ENCODE results near the gene SAMD4A.

Gene SAMD4A

DNA sequence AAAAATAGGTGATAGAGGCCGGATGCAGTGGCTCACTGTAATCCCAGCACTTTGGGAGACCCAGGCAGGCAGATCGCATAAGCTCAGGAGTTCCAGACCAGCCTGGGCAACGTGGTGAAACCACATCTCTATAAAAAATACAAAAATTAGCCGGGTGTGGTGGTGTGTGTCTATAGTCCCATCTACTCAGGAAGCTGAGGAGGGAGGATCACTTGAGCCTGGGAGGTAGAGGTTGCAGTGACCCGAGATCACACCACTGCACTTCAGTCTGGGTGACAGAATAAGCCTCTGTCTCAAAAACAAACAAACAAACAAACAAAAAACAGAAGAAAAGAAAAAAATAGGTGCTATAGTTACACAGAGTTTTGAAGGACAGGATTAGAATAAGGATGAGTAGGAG, 142.1 kb downstream of the SAMD4A start:
- DNase-seq: no peak

DNA sequence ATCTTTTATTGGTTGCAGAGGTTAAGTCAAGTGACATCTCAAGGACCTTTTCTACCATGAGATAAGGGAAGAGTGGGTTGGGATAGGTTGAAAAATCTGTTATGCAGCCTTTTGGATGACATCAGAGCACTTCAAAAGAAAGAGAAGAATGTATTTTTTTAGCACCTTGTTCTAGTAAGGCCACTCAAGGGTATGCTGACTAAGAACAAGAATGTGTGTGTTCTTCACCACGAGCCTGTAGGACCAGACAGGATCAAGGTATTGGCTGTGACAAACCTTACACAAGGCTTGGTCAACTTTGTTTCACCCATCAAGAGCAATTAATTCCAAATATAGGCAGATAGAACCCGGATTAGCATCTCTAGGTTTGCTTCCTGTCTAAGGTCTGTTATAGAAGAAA, 142.5 kb downstream of the SAMD4A start:
- DNase-seq: no peak

DNA sequence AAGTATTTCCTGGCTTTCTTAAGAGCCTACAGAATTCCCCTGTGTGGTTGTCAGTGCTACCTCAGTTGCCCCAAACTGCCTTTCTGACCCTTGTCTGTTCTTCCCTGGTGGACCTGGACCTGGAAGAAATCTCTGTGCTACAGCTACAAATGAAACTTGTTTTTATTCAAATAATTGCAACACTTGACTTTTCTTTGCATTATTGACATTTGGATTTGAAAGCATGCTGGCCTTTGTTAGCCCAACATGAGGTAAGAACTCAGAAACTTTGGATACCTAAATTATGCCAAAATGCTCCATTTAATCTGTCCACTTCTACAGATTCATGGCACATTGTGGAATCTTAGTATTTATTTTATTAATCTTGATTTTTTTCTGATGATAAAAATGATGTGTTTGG, 142.9 kb downstream of the SAMD4A start:
- DNase-seq: no peak

DNA sequence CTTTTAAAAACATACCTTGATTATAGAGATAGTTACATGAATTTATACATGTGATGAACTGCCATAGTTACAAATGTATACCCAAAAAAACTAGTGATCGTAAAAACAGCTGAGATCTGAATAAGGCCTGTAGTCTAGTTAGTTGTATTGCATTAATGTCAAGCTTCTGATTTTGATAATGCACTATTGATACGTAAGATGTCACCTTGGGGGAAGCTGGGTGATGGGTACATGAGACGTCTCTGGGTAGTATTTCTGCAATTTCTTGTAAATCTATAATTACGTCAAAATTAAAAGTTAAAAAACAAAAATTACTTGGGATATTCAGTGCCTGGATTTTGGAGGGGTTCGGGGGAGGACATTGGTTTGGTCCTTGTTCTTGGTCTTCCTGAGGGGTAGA, 144.4 kb downstream of the SAMD4A start:
- DNase-seq: no peak

DNA sequence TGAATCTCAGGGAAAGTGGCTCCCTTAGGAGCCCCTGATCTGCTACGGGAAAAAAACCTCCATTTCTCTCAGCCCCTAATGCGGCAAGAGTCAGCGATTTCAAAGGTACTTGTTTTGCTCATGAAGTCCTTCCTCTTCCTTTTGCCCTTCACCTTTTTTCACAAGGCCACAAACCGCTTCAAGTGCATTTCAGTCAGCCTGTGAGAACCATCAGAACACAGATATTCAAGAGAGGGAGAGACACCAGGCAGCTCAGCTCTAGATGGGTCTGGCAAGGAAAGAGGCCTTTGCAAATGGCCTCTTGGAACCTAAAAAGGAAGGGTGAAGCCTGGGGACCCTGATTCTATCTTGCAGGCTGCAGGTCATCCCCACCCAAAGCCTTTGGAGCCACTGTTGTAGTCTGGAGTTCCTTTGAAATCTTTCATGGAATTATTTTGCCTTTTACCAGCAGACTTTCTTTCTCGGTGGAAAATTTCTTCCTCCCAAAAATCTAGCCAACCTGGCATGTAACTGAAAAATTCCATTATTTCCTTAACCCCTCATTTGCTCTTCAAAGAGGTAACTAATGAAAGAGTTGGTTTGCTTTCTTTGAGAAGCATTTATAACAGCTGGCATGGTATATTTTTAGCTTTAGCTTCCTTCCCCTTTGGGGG, 145.0 kb downstream of the SAMD4A start:
- no peak for DNase-seq

DNA sequence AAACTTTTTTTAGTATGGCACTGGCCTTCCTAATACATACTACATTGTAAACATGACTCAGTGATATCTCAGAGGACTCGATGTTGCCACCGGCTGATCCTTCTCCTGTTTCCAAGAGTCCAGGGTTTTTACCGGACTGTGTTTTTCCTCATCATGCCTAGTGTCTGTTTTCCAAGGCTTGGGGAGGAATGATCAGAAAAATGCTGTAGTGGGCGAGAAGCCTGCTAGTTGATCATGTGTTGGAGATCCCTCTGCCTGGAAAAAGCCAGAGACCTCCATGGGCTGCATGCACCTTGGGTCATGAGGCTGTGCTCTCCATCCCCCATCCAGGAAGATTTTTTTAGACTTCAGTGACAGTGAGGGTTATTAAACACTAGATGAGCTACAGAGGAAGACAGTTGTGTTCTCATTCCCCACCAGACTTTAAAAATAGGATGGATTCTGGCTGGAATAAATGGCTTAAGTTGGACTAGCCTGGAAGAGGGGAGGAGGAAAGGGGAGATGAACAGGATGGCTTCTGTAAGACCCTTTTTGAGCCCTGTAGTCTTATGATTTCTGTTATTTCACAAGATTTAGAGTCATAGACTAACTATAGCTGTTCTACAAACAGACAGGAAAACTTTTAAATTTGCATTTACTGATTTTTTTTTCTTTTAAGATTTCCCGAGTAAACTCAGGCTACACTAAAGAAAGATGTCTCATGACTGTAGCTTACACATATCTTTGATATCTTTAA, 145.7 kb downstream of the SAMD4A start:
- no peak for DNase-seq

DNA sequence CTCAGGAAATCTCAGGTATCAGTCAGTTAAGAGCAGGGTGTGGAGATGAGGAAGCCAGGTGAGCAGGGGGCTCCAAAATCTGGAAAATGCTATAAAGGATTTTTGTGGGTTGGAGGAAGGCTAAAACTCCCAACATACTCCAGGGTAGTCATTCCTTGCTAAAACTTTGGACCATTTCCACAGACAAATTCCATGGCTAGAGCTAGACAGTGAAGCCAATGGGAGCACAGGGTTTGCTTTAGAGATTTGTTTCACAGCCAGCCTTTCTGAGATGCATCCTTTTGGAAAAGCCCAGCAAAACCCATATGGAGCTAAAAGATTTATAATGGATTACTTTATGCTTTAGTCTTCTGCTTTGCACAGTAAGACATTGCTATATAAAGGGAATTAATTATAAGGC, 146.5 kb downstream of the SAMD4A start:
- no peak for DNase-seq

DNA sequence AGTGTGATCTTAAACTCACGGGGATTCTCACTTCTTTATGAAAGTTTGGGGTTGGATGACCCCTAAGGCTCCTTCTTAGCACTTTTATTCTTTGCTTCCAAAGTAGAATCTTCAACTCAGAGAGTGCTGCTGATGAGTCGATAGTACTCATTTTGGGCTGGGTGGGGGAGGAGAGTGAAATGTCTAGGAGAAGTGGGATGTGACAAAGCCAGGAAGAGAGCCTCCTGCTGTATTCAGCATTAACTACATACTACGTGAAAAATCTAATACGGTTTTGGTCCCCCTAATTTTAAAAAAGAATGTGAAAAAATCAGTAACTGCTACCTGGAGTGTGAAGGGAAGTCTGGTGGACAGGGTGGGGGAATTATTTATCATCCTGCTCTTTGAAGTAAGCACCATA, 148.3 kb downstream of the SAMD4A start:
- no peak for DNase-seq

DNA sequence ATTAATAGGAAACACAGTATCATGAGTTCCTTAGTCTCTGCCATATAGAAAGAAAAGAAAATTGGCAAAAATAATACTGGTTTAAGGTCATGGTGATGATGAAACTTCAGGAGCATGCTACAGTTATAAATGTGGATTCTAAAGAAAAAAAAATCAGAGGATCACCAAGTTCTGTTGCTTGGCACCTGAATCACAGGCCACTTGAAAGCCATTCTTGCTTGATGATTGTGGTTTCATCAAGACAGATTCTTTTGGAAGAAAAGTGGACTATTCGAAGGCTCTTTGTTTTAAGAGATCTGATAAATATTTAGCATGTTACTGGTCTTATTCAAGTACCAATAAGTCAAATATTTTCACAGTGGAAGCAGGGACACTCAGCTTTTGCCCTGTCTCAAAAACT, 148.9 kb downstream of the SAMD4A start:
- no peak for DNase-seq

DNA sequence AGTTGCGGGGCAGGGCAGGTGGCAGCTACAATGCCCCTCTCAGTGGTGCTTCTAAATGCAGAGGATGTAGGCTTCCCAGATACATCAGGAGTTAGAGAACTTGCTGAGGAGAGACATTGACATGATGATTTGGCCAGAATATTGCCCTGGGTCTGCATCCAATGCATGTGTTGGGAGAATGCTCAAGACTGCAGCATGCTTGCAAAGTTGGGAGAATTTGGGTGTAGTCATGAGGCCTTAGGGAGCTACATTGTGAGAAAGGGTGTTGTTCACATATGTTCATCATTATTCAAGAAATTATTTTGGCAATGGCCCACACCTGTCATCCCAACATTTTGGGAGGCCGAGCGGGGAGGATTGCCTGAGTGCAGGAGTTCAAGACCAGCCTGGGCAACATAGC, 149.9 kb downstream of the SAMD4A start:
- DNase-seq: no peak

DNA sequence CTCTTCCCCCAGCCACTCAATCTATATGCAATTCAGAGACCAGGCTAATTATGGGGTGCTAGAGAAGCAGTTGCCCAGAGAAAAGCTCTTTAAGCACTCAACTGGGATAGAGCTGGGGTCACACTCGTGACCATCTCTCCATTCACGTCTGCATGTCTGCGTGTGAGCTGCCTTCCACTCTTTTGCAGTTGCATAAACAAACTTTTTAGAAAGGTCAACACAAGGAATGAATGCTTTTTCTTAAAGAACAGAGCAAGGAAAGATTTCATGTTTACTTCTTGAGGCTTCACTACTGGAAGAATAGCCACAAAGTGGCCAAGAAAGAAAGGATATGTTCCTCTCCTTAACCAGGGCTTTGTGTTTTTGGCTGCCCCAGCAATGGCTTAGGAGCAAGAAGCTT, 151.1 kb downstream of the SAMD4A start:
- no peak for DNase-seq

DNA sequence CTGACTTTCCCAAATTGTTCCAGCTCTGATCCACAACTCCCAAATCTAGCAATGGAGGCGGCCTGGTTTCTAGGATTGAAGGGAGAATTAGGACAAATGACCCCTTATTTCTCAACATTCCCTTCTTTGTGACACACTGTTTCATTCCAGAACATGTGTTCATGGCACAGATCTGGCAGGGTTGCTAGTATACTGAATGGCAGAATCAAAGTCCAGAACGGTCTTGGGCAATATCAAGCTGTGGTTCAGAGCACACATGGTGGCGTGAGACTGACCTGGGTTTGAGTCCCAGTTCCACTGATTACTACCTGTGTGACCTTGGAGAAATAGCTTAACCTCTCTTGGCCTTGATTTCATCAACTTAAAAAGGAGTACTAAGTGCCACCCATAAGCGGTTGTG, 152.5 kb downstream of the SAMD4A start:
- no peak for DNase-seq

DNA sequence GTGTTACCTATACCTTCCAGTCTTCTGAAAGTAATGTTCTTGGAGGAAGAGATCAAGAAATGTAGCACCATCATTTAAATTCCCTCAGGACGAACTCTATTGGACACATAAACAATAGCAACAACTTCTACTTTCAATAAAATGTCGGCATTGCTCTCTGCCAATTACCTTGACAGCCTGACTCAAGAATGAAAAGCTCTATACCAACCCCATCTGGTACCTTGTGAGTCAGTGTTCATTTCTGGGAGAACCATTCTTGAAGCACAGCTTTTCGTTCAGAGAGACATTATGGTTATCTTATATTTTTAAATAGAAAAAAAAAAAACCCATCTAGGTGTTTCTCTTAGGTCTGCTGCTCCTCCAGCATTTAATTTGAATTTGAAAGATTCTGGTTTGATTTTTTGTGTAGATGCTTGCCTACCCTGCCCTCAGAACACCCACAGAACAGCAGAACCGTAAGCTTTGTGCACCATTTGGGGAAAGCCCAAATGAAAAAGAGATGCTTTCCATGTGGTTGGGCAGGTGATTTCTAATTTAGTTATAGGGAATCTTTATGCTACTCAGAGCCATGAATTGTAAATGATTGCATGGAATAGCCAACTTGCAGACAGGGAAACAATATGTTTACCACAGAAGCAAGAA, 156.0 kb downstream of the SAMD4A start:
- no peak for DNase-seq

DNA sequence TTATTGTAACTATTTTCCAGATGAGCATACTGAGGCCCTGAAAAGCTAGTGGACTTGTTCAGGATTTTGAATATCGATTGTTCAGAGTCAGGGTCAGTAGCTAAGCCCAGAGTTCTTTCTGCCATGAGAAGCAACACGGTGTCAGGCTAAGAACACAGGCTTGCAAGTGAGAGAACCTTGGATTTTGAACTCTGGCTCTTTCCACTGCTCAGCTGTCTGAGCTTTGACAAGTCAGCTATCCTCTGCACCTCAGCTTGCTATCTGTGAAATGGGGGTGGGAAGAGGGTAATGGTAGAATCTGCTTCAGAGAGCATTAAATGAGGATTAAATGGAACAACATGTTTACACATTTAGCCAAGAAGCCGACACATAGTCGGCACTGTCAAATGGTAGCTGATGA, 157.2 kb downstream of the SAMD4A start:
- DNase-seq: no peak

DNA sequence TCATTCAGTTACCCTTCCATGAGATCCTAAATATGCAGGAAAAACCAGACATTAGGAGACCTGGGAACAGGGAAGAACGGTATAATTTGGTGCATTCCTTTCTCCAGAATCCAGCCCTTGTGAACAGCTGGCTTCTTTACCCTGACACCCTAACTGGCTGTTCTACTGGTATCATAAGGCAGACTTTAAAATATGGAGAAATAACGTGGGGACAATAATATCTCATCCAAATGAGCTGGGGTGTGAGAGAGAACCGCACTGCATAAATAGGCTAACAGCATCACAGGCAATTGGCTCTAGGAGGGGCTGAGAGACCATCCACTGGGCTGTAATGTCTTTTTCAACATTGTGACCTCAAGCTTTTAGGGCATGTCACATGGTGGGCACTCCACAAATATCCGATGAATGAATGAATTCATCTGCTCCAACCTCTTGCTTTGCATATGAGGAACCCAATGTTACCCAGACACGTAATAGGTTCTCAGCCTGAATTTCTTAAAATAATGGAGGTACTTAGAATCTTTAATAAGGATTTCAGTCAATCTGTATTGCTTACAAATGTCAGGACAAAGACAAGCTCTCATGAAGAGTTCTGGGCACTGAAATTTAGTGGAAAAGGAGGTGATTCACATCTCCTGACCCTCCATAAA, 157.9 kb downstream of the SAMD4A start:
- DNase-seq: no peak

DNA sequence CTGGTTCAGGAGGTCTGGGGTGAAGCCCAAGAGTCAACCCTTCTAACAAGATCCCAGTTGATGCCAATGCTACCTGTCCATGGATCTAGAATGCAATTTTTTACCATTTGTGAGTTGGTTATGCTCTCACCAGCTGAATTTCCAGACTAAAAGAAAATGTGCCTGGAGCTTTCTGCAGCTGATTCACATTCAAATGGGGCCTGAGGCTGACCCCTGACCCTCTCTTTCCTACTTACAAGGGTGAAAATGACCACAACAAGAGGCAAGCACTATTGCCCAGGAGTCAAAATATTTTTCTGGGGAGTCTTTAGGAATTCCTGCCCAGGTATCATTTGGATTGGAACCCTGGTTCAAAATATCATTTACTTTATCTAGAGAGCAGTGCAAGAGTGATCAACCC, 159.1 kb downstream of the SAMD4A start:
- DNase-seq: no peak

DNA sequence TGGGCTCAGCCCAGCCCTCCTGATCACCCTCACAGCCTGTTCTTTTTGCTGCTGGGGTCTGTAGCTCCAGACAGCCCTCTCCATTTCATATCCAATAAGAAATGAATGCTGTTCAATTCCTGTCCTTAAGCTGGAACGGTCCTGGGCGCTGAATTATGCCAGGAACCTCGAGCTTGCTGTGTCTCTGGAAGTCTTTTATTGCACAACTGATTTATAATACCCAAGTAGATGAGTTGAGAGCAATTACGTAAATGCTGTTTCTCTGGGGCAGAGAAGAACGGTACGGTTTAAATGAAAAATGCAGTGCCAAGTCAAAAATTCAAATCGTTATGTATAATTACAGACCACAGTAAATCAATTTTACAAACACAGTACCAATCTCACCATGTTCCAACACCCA, 161.0 kb downstream of the SAMD4A start:
- DNase-seq: no peak

DNA sequence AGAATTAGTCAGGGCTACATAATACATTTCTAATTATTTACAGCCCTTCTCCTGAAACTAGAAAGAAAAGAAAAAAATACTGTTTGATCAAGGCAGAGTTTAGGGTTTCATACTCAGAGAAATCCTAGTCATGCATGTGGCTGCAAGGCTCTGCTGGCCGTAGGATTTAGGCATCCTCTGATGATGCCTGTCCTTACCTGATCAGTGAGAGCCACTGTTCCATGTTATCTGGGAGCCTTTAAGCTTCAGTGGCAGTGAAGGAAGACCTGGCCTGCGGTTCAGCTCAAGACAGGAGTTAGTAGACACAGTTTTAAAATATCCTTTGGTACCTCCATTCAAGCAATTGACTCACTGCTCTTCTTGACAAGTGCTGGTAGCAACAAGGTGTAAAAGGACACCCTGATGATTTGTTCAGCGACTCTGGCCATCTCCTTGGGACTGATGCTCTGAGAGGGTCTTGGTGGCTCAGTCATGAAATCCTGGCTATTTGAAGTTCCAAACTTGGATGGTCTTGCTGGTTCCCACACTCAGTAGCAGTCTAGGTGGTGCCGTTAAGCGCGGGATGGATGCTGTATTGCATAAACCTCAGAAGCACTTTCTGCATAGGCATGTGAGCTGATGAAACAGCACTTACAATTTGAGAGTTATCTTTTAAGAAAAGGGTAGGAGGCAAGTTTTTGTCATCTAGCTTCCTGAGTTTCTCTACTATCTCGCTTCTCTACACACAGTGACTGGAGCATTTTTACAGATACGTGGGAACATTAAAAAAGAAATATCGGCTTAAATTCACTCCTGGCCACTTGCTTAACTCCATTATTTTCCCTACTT, 162.0 kb downstream of the SAMD4A start:
- no peak for DNase-seq

DNA sequence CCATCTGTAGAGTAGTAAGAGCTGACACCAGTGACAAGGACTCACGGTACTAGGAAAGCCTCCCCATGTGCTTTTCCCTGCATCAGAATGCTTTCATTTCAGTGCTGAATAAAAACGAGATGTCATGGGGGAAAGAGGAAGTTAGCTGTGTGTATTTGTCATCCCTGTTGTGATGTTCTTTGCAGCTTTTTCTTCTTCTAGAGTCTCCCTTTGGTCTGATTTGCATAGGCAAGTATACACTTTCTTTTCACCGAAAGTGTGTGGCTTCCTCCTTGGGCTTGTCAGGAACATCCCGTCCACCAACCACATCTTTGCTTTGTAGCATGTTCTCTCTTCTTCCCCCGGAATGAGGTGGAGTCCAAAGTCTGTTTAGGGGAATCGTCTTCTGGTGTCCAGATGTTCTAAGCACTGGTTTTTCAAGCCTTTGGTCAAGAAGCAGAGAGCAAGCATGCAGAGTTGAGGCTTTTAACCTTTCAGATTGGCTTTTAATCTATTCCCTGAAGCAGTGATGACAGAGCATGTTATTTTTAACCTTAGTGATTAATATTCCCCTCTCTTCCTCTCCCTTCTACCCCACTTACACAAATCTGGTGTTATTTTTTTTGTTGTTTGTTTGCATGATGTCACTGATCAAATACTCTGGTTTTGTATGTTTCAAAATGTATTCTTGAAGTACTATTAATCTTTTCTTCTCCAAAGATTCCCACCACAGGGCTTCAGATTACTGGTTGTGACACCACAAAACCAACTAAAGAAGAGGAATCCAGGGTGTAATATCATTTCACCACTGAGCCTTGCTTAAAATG, 163.4 kb downstream of the SAMD4A start:
- no peak for DNase-seq

DNA sequence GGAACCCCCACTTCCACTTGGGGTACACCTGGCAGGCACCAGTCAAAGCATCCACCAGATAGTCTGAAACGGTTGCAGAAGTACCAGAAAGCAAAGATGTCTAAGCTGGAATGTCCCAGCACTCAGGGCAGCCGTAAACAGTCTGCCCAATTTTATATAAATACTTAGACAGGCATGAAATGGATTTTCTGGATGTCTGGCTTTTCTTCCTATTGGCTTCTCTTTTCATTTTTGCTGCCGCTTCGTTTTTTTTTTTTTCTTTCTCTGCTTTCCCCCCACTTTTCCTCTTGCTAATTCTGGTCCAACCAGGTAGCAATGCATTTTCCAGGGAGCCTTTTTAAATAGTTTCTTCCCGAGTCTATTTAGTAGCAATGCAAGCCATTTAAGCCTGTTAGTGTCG, 168.0 kb downstream of the SAMD4A start:
- no peak for DNase-seq

DNA sequence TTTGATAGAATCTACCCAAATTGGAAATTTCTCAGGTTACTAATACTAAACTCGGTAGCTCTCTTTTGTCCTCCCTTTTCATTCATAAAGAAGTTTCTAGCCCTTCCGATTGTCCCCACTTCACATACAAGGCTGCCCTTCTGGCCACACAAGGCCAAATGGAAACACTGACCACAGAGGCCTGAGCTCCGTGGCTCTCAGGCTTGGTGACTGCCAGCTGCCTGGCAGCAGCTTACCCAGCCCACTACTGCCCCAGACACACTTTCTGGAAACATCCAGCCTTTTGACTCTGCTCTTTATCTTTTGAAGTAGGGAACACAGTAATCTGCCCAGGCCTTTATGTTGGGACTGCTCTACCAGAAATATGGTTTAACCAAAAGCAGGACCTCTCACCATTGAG, 168.5 kb downstream of the SAMD4A start:
- DNase-seq: no peak

DNA sequence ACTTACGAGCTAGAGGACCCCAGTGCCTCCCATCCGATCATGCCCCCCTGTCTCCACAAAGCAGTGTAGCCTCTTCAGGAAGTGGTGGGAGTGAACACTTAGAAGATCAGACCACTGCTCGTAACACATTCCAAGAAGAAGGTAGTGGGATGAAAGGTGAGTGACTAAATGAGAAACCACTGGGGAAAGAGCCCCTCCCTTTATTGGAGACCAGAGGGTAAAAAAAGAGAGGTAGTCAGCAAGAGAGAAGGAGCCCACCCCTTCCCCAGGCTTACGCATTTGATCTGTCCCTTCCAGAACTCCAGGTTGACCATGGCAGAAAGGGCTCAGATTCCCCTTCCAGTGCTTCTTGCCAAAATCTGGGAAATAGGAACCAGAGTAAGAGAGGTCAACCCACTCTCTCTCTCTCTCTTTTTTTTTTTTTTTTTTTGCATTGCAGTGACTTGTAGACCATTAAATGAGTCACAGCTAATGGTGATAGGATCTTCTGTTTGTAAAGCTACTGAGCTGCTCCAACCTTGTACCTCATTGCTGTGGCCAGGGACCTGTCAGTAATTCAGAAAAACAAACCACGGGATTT, 170.3 kb downstream of the SAMD4A start:
- no peak for DNase-seq

Measured in GF-D8 (cell line).